KMS-11 (cell line): Measurements from ENCODE around the gene LURAP1L.

Experiments used
- H2AFZ ChIP-seq: fragments of 200-600 bp; sonication (generic); 2 replicates; pipeline ENCODE4 v1.6.1; 2016; ENCODE audit warnings: antibody characterized with exemption, mixed run types, low read depth
- H3K27ac ChIP-seq: fragments of 200-600 bp; sonication (generic); 2 replicates; pipeline ENCODE4 v1.6.1; 2016; ENCODE audit warnings: mild to moderate bottlenecking, mixed run types
- H3K27me3 ChIP-seq: fragments of 200-600 bp; sonication (generic); 2 replicates; pipeline ENCODE4 v1.6.1; 2017; ENCODE audit warnings: mild to moderate bottlenecking, low read depth, mixed run types, moderate library complexity; ENCODE audit not compliant: insufficient read depth
- H3K36me3 ChIP-seq: fragments of 200-600 bp; sonication (generic); 2 replicates; pipeline ENCODE4 v1.6.1; 2017; ENCODE audit warnings: mild to moderate bottlenecking, mixed run types; ENCODE audit not compliant: insufficient read depth
- H3K4me1 ChIP-seq: fragments of 200-600 bp; sonication (generic); 2 replicates; pipeline ENCODE4 v1.6.1; 2016; ENCODE audit warnings: mild to moderate bottlenecking, low read depth, mixed run types; ENCODE audit not compliant: poor library complexity, severe bottlenecking
- H3K4me2 ChIP-seq: fragments of 200-600 bp; sonication (generic); 2 replicates; pipeline ENCODE4 v1.7.0; 2016; ENCODE audit warnings: mild to moderate bottlenecking, mixed run types
- H3K4me3 ChIP-seq: fragments of 200-600 bp; sonication (generic); IDR thresholded peaks from 2 replicates; pipeline ENCODE4 v1.6.1; 2017; ENCODE audit warnings: low read depth, low read length, mixed read lengths; ENCODE audit not compliant: insufficient read depth
- H3K79me2 ChIP-seq: fragments of 200-600 bp; sonication (generic); 2 replicates; pipeline ENCODE4 v1.6.1; 2016; ENCODE audit warnings: low read depth, mixed run types; ENCODE audit not compliant: insufficient read depth
- H3K9ac ChIP-seq: fragments of 200-600 bp; sonication (generic); 2 replicates; pipeline ENCODE4 v1.6.1; 2016; ENCODE audit warnings: mild to moderate bottlenecking, mixed run types
- H4K20me1 ChIP-seq: fragments of 200-600 bp; sonication (generic); 2 replicates; pipeline ENCODE4 v1.6.1; 2016; ENCODE audit warnings: mild to moderate bottlenecking, mixed run types; ENCODE audit not compliant: insufficient read depth
- CTCF ChIP-seq: fragments of 200-600 bp; sonication (generic); conservative IDR thresholded peaks from 2 replicates; pipeline ENCODE4 v1.6.1; 2017; ENCODE audit warnings: low read depth, mild to moderate bottlenecking, antibody characterized with exemption, low read length, moderate library complexity, mixed read lengths

LURAP1L gene

GRCh38 chr9:12774861-12775678 lies at the start of gene LURAP1L:
TSS of gene LURAP1L (plus strand) at chr9:12775020. CDS start at chr9:12775716, 696 bp downstream.
- no peaks in the 10 kb centered on the region for H3K27me3 ChIP-seq
- H3K4me1 ChIP-seq: peaks cover 34% of the 10 kb centered on the region
- H3K36me3 ChIP-seq: no peaks in the 10 kb centered on the region
- no peak for TF ChIP-seq CTCF
- peaks cover 6% of the 10 kb centered on the region; the same call in 1 of the 2 replicates for H3K79me2 ChIP-seq
- peak within 1 kb of the TSS; percentile 90 for H3K9ac ChIP-seq
- peak within 1 kb of the TSS; percentile 68 for H3K4me2 ChIP-seq
- H3K4me3 ChIP-seq: no peak within 1 kb of the TSS
- no peaks in the 10 kb centered on the region for H4K20me1 ChIP-seq
- H3K27ac ChIP-seq: peak within 1 kb of the TSS; percentile 96
- H2AFZ ChIP-seq: peak within 1 kb of the TSS; percentile 83

- Histone ChIP-seq H3K4me2 (no peak overlapping the region), H2AFZ (no peak overlapping the region)
Observed at GRCh38 chr9:12726795-12727194, 48.0 kb upstream of the LURAP1L start.

GRCh38 chr9:12730198-12730597 lies 44.6 kb upstream of the LURAP1L start:
- Histone ChIP-seq H3K79me2 (no peaks in the 10 kb centered on the region), H3K9ac (no peak overlapping the region), H3K27ac (no peak overlapping the region), H2AFZ (no peak overlapping the region), H3K27me3 (no peaks in the 10 kb centered on the region), H3K4me1 (peaks cover 9% of the 10 kb centered on the region), H3K4me3 (no peak overlapping the region), H3K4me2 (no peak overlapping the region), H3K36me3 (no peaks in the 10 kb centered on the region), H4K20me1 (no peaks in the 10 kb centered on the region)
- TF ChIP-seq CTCF: no peak

More at GRCh38 chr9:12726795-12727194, 48.0 kb upstream of the LURAP1L start:
- no peaks in the 10 kb centered on the region for H4K20me1 ChIP-seq
- no peaks in the 10 kb centered on the region for H3K4me1 ChIP-seq
- no peaks in the 10 kb centered on the region for H3K27me3 ChIP-seq
- no peak overlapping the region for H3K27ac ChIP-seq
- H3K79me2 ChIP-seq: no peaks in the 10 kb centered on the region
- no peak for TF ChIP-seq CTCF
- H3K9ac ChIP-seq: no peak overlapping the region
- H3K36me3 ChIP-seq: no peaks in the 10 kb centered on the region
- H3K4me3 ChIP-seq: no peak overlapping the region

- Histone ChIP-seq H3K9ac (no peak overlapping the region), H3K4me2 (no peak overlapping the region), H3K36me3 (no peaks in the 10 kb centered on the region), H3K4me1 (peaks cover 16% of the 10 kb centered on the region), H4K20me1 (no peaks in the 10 kb centered on the region), H3K27me3 (no peaks in the 10 kb centered on the region), H2AFZ (no peak overlapping the region), H3K27ac (no peak overlapping the region), H3K4me3 (no peak overlapping the region), H3K79me2 (no peaks in the 10 kb centered on the region)
- TF ChIP-seq CTCF: no peak
Observed at GRCh38 chr9:12730927-12731326, 43.9 kb upstream of the LURAP1L start.
